SK-N-SH (cell line): Measurements from ENCODE around the gene RPE65. TPM values are rescaled to one million over a fixed set of nuclear protein-coding genes. Genes with fewer than 3 reads are reported as not detected.

Experiments used
- CTCF ChIA-PET: fragments of 300-600, 350-600 bp; formaldehyde crosslinking; extraction: SDS; loops from one replicate; lab custom pipeline; 2021; lab: Yijun Ruan, JAX
- POLR2A ChIA-PET: fragments of 350-600 bp; sonication (Branson Sonifier 250); formaldehyde crosslinking; extraction: SDS; loops from one replicate; lab custom pipeline; 2020; ENCODE audit warnings: antibody characterized with exemption, inconsistent platforms; lab: Yijun Ruan, JAX
- DNase-seq: peaks from one replicate; pipeline ENCODE4 v3.0.0; 2012
- H2AFZ ChIP-seq: fragments of 200-600 bp; sonication (generic); 2 replicates; pipeline ENCODE4 v1.8.1; 2016; ENCODE audit warnings: antibody characterized with exemption, mild to moderate bottlenecking, low read depth
- H3F3A ChIP-seq: fragments of 200-600 bp; sonication (generic); replicated peaks from 2 replicates; pipeline ENCODE3; 2016; ENCODE audit warnings: antibody characterized with exemption, mild to moderate bottlenecking; ENCODE audit not compliant: insufficient read depth
- H3K27ac ChIP-seq, 2 experiments: fragments of 200-500 bp in 1 of 2; fragments of 200-600 bp in 1 of 2; sonication (Bioruptor generic) in 1 of 2; sonication (generic), shearing (Covaris generic) in 1 of 2; 2 replicates each; pipeline versions ENCODE4 v1.5.1 to v1.6.1; 2014 to 2016; ENCODE audit warnings: low read depth in 2 of 2, inconsistent platforms in 1 of 2, low read length in 1 of 2, mild to moderate bottlenecking in 1 of 2, mixed read lengths in 1 of 2
- H3K27me3 ChIP-seq: fragments of 200-600 bp; sonication (generic), shearing (Covaris generic); 2 replicates; pipeline ENCODE4 v1.6.1; 2016; ENCODE audit warnings: mixed run types; ENCODE audit not compliant: insufficient read depth
- H3K36me3 ChIP-seq, 2 experiments: fragments of 200-500 bp in 1 of 2; fragments of 200-600 bp in 1 of 2; sonication (Bioruptor generic) in 1 of 2; sonication (generic) in 1 of 2; replicated peaks in 1 of 2; 2 replicates each; pipeline versions ENCODE3 to v1.5.1; 2014 to 2016; ENCODE audit warnings: low read length in 1 of 2, mild to moderate bottlenecking in 1 of 2; ENCODE audit not compliant: insufficient read depth in 2 of 2, control insufficient read depth in 1 of 2
- H3K4me1 ChIP-seq, 2 experiments: fragments of 200-500 bp in 1 of 2; fragments of 200-600 bp in 1 of 2; sonication (Bioruptor generic) in 1 of 2; sonication (generic), shearing (Covaris generic) in 1 of 2; 2 replicates each; pipeline versions ENCODE4 v1.5.1 to v1.6.1; 2014 to 2016; ENCODE audit warnings: low read depth in 1 of 2, low read length in 1 of 2, mixed run types in 1 of 2; ENCODE audit not compliant: insufficient read depth in 2 of 2, control insufficient read depth in 1 of 2
- H3K4me2 ChIP-seq: fragments of 200-600 bp; sonication (generic), shearing (Covaris generic); 2 replicates; pipeline ENCODE4 v1.6.1; 2017; ENCODE audit warnings: mixed run types
- H3K4me3 ChIP-seq, 2 experiments: fragments of 200-500 bp in 1 of 2; fragments of 200-600 bp in 1 of 2; sonication (Bioruptor generic) in 1 of 2; sonication (generic), shearing (Covaris generic) in 1 of 2; 2 replicates each; pipeline versions ENCODE4 v1.5.1 to v1.8.1; 2014 to 2016; ENCODE audit warnings: low read depth in 2 of 2, inconsistent platforms in 1 of 2, low read length in 1 of 2, mild to moderate bottlenecking in 1 of 2, mixed read lengths in 1 of 2, moderate library complexity in 1 of 2
- H3K79me2 ChIP-seq: fragments of 200-600 bp; sonication (generic); 2 replicates; pipeline ENCODE4 v1.8.1; 2017; ENCODE audit warnings: mild to moderate bottlenecking; ENCODE audit not compliant: insufficient read depth
- H3K9ac ChIP-seq: fragments of 200-600 bp; sonication (generic); 2 replicates; pipeline ENCODE4 v1.6.1; 2017; ENCODE audit warnings: mixed run types
- H3K9me2 ChIP-seq: fragments of 200-600 bp; sonication (generic); 2 replicates; pipeline ENCODE4 v1.6.1; 2017; ENCODE audit warnings: mixed run types
- H3K9me3 ChIP-seq: fragments of 200-600 bp; sonication (generic); 2 replicates; pipeline ENCODE4 v1.6.1; 2017; ENCODE audit warnings: mixed run types, mild to moderate bottlenecking, moderate library complexity
- H4K20me1 ChIP-seq: fragments of 200-600 bp; sonication (generic); 2 replicates; pipeline ENCODE4 v1.6.1; 2017; ENCODE audit warnings: mild to moderate bottlenecking, mixed run types; ENCODE audit not compliant: insufficient read depth
- CTCF ChIP-seq: fragments of 200-600 bp; sonication (generic); IDR thresholded peaks from 2 replicates; pipeline ENCODE4 v1.6.1; 2017; ENCODE audit warnings: antibody characterized with exemption, mild to moderate bottlenecking, moderate library complexity
- ELF1 ChIP-seq: IDR thresholded peaks from 2 replicates; pipeline ENCODE4 v1.4.0; 2012
- EP300 ChIP-seq, 2 experiments: IDR thresholded peaks; 2 replicates each; pipeline versions ENCODE4 v1.4.0 to v1.6.1; 2012; ENCODE audit warnings: borderline replicate concordance in 1 of 2, low read depth in 1 of 2, low read length in 1 of 2
- FOSL2 ChIP-seq: IDR thresholded peaks from 2 replicates; pipeline ENCODE4 v1.4.0; 2012; ENCODE audit warnings: low read depth, mild to moderate bottlenecking, moderate library complexity, borderline replicate concordance
- FOXM1 ChIP-seq: IDR thresholded peaks from 2 replicates; pipeline ENCODE4 v1.4.0; 2012; ENCODE audit warnings: low read depth, mild to moderate bottlenecking
- GATA2 ChIP-seq: sonication (generic); formaldehyde crosslinking; IDR thresholded peaks from 2 replicates; pipeline ENCODE4 v1.5.0; 2020; ENCODE audit warnings: mild to moderate bottlenecking, missing genetic modification reagents
- MAX ChIP-seq: IDR thresholded peaks from 2 replicates; pipeline ENCODE4 v1.4.0; 2012; ENCODE audit warnings: low read depth
- MEF2A ChIP-seq: IDR thresholded peaks from 2 replicates; pipeline ENCODE4 v1.4.0; 2012; ENCODE audit warnings: low read depth, borderline replicate concordance
- PBX3 ChIP-seq: IDR thresholded peaks from 2 replicates; pipeline ENCODE4; 2012
- RAD21 ChIP-seq: IDR thresholded peaks from 2 replicates; pipeline ENCODE4 v1.6.1; 2012; ENCODE audit warnings: mild to moderate bottlenecking, low read length
- RCOR1 ChIP-seq: fragments of 150-350 bp; IDR thresholded peaks from 2 replicates; pipeline ENCODE4 v1.6.1; 2017; ENCODE audit warnings: antibody characterized with exemption, low read length
- RFX5 ChIP-seq: IDR thresholded peaks from 2 replicates; pipeline ENCODE4 v1.6.1; 2012; ENCODE audit warnings: mild to moderate bottlenecking, improper control_type of control experiment, low read length
- SMC3 ChIP-seq: IDR thresholded peaks from 2 replicates; pipeline ENCODE4 v1.6.1; 2012; ENCODE audit warnings: low read depth, low read length, improper control_type of control experiment
- TCF12 ChIP-seq: IDR thresholded peaks from 2 replicates; pipeline ENCODE4 v1.4.0; 2012
- WGBS: methylation state at CpG from one replicate; pipeline ENCODE4 v1.1.6; 2017; ENCODE audit warnings: low lambda C conversion rate; 5-methylcytosine and 5-hydroxymethylcytosine counted together
- polyA plus RNA-seq, 3 experiments: library from polyadenylated mRNA; depleted of rRNA; stranded (reverse); fragments of >200 nt; gene quantifications; 2 replicates each; pipeline ENCODE4 v1.2.3, GENCODE V29; 2012
- TF ChIP-seq, protein P1 (sequence below): fragments of 150-350 bp; IDR thresholded peaks from 2 replicates; pipeline ENCODE4 v1.6.1; 2016; ENCODE audit warnings: mild to moderate bottlenecking, low read depth, low read length

The RPE65 gene
- polyA plus RNA-seq, 1 of the 3 experiments (the other 2 are of a cell fraction) = 0.02 TPM

DNA sequence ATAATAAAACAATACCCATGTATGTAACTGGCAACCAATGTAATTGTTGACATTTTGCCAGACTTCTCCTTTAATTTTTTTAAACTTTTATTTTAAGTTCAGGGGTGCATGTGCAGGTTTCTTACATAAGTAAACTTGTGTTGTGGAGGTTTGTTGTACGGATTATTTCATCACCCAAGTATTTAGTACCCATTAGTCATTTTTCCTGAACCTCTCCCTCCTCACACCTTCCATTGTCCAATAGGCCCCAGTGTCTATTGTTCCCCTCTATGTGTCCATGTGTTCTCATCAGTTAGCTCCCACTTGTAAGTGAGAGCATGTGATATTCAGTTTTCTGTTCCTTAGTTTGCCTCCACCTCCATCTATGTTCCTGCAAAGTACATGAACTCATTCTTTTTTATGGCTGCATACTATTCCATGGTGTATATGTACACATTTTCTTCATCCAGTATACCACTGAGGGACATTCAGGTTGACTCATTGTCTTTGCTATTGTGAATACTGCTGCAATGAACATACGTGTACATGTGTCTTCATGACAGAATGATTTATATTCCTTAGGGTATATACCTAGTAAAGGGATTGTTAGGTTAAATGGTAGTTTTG is 40.4 kb upstream of the RPE65 start:
- H4K20me1 ChIP-seq = no peaks in the 10 kb centered on the region
- no peaks in the 10 kb centered on the region for H3K27me3 ChIP-seq
- peaks cover 6% of the 10 kb centered on the region for H3F3A ChIP-seq
- ChIA-PET CTCF (interaction anchor here (0.7 kb wide), 1 partner anchor 1725 kb away, joined by 3 read pairs; no protein-coding TSS in a partner anchor), POLR2A (no interaction called here)
- no peaks in the 10 kb centered on the region; the same call in 1 of the 2 replicates for H3K9me3 ChIP-seq
- peaks cover 3 to 9% of the 10 kb centered on the region in 2 experiments; a peak in 3 of 4 replicates for H3K4me1 ChIP-seq
- no peak overlapping the region for H3K27ac ChIP-seq
- no peak overlapping the region for H3K4me3 ChIP-seq
- TF ChIP-seq SMC3 (no peak), TCF12 (no peak), RFX5 (no peak), ELF1 (no peak), CTCF (no peak), FOSL2 (no peak), MAX (no peak), RCOR1 (no peak), GATA2 (CRISPR knock-in tag) (no peak), MEF2A (no peak), EP300 (IDR thresholded peaks at IDR 0.05; ENCODE audit: borderline replicate concordance in 1 of 2, low read depth in 1 of 2, low read length in 1 of 2) (no peak), RAD21 (no peak), PBX3 (no peak), FOXM1 (no peak)
- TF ChIP-seq, protein P1, sequence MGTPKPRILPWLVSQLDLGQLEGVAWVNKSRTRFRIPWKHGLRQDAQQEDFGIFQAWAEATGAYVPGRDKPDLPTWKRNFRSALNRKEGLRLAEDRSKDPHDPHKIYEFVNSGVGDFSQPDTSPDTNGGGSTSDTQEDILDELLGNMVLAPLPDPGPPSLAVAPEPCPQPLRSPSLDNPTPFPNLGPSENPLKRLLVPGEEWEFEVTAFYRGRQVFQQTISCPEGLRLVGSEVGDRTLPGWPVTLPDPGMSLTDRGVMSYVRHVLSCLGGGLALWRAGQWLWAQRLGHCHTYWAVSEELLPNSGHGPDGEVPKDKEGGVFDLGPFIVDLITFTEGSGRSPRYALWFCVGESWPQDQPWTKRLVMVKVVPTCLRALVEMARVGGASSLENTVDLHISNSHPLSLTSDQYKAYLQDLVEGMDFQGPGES = no peak
- TF ChIP-seq, all 33 proteins: peak for 0
- peaks cover 24 to 33% of the 10 kb centered on the region in 2 experiments for H3K36me3 ChIP-seq
- 98% methylated on average over 2 of the region's 2 CpGs for WGBS
- peaks cover 58% of the 10 kb centered on the region for H3K79me2 ChIP-seq
- H3K9me2 ChIP-seq = no peaks in the 10 kb centered on the region
- H3K9ac ChIP-seq = no peak overlapping the region
- no peak overlapping the region for H2AFZ ChIP-seq
- no peak overlapping the region for H3K4me2 ChIP-seq
- no peak for DNase-seq
